GM19397 (cell line): ENCODE measurements around the gene STPG2.
"Not testable (repeated sequence)": the region's sequence is repeated elsewhere in the genome, so short reads cannot be mapped to it uniquely, and the experiment has no call there.

Experiments used
- ATAC-seq: cut with Tn5 transposase; IDR thresholded peaks from one replicate; pipeline ENCODE4 v1.9.1; 2021; ENCODE audit warnings: mild to moderate bottlenecking, moderate library complexity; ENCODE audit not compliant: unreplicated experiment

STPG2 gene

DNA sequence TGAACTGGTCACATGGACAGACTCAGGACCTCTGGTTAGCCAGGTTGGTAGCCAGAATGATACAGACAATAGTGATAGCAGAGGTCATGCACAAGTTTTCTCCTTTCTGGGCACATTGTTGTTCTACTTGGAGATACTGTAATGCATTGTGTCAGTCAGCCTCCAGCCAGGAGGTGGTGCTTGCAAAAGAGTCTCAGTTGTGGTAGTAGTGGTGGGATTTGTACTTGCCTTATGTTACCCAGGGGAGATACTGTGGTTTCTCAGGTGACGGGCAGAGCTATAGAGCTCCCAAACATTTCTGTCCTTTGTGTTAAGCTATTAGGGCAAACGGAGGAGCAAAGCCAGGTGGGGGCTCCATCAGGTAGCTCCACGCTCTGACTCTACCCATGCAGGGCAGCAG lies 190.5 kb downstream of the STPG2 start:
- no peak for ATAC-seq

DNA sequence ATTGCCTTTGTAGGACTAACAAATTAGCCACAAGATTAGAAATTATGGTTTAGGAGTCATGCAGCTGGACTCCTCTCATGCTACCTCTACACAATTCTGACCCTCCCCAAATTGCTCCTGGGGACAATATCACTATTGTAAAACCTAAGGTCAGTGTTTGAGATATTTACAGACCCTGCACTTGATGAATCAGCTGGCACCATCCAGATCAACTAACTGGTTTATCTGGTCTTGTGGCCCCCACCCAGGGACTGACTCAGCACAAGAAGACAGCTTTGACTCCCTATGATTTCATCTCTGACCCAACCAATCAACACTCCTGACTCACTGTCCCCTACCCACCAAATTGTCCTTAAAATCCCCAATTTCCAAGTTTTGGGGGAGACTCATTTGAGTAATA lies 192.4 kb downstream of the STPG2 start:
- ATAC-seq, result no peak

DNA sequence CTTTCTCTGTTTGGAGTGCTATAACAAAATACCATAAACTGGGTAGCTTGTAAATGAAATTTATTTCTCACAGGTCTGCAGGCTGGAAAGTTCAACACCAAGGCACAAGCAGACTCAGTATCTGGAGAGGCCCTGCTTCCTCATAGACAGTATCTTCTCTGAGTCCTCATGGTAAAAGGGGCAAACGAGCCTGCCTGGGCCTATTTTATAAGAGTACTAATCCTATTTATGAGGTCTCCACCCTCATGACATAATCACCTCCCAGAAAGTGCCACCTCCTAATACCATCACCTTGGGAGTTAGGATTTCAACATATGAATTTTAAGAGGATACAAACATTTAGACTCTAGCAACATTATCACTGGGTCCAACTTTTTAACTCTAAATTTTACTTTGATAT lies 200.3 kb downstream of the STPG2 start:
- ATAC-seq, result no peak

DNA sequence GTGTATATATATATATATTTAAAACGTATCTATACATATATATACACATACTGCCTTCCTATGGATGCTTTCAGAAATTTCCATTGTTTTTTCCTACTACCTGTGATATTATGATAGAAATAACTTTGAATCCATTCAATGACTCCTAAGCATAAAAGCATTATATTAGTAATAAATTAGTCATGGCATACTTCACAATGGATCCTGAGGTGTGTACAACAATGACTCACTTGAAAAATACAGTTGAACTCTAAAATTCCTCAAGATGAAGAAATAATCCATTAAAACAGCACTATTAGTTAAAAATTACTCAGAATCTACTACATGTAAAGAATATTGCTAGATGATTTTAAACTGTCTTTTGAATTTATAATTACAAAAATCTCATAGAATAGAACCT lies 201.1 kb downstream of the STPG2 start:
- no peak for ATAC-seq

DNA sequence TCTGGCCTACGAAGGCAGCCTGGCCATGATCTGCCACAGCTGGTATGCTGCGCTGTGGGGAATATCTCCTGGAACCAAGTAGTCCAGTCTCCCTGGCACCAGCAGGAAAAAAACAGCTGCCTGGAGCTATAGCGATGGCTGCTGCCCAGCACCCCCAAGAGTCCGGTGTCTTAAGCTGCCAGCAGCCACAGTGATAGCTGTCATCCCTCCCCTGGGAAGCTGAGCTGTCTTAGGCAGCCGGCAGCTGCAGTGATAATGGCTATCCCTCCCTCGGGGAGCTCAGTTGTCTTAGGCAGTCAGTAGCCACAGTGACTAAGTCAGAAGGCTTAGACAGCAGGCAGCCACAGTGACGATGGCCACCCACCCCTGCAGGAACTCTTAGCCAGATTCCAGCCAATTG lies 205.1 kb downstream of the STPG2 start:
- no peak for ATAC-seq

DNA sequence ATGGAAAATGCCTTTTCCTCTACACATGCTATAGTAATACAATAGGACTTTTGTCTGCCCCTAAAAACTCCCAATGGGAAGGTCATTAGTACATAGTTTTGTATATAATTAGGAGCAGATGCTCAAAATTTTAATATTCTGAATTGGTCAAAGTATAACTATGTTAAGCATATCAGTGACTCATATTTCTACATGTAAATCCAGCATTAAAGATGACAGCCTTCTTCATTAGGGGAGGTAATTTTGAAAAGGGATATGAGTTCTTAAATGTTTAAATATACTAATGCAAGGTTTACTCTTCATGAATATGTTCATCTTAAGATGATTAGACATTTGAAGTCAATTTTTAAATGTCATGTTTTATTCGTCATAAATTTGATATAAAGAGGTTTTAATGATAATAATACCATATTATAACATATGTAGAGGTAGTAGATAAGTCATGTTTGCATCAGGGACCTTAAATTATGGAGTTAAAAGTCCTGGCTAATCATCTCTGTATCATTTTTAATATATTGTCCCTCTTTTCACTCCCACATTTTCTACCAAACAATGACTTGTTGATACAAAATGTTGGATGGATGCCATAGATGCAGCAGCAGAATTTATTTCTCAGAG lies 218.8 kb downstream of the STPG2 start:
- no peak for ATAC-seq

DNA sequence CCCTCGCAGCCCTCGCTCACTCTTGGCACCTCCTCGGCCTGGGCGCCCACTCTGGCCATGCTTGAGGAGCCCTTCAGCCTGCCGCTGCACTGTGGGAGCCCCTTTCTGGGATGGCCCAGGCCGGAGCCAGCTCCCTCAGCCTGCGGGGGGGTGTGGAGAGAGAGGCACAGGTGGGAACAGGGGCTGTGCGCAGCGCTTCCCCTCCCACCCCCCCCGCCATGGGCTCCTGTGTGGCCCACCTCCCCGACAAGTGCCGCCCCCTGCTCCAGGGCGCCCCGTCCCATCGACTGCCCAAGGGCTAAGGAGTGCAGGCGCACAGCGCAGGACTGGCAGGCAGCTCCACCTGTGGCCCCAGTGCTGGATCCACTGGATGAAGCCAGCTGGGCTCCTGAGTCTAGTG lies 220.2 kb downstream of the STPG2 start:
- ATAC-seq, result no peak

DNA sequence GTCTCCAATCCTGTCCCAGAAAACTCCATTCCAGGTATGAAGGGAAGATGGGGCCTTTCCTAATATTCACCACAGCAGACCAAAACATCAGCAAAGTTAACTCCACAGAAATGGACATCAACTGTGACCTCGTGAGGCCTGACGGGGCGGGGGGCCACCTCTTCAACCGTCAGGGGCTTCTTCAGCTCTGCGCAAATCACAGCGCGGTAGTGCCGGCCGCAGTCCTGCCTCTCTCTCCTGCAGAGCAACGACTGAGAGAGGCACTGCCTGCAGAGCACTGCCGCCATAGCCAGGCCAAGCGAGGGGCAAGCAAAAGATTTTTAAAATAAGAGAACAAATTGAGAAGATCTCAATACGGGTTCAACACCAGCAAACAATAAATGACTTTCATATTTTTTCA lies 226.2 kb downstream of the STPG2 start:
- no peak for ATAC-seq

DNA sequence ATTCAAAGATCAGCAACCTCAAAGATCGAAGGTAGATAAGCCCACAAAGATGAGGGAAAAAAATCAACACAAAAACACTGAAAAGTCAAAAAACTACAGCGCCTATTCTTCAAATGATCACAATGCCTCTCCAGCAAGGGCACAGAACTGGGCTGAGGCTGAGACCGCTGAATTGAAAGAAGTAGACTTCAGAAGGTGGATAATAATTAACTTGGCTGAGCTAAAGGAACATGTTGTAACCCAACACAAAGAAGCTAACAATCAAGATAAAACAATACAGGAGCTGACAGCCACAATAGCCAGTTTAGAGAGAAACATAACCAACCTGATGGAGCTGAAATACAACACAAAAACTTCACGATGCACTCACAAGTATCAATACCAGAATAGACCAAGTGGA lies 231.1 kb downstream of the STPG2 start:
- no peak for ATAC-seq

DNA sequence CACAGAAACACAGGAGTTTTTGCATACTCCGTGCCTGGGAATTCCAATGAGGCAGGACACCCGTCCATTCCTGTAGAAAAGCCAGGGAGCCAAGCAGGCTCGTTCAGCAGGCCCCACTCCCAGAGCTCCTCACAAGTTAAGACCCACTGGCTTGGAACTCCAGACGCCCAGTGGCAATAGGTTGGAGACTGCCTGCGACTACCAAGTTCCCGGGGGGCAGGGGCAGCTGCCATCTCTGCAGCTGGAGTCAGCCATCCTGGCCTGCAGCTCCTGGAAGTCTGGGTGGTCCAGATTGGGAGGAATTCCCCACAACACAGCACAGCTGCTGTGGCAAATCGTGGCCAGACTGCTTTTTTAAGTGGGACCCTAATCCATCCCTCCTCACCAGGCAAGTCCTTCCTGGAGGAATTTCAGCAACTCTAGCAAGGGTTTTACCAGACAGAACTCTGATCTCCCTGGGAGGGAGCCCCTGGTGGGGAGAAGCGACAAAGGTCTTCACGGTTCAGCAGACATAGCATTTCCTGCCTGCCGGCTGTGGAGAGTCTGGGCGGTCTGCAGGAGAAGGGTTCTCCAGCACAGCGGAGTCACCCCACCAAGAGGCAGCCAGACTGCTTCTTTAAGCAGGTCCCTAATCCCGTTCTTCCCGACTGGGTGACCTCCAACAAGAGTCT lies 231.9 kb downstream of the STPG2 start:
- no peak for ATAC-seq

DNA sequence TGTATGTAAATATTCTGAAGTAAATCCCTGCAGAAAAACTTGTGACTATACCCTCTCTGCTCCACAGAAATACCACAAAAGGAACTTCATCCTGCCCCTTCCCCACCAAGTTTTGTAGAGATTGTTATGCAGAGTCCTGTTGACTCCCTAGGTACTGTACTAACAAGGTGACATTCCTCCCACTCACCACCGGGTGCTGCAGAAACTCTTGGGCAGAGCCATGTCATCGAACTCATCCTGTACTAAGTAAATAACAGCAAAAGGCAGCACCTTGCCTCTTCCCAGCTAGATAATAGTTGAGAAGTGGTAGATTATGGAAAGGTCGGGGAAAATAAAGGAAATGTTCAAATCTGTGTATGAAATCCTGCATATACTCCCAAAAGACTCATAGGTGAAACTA lies 233.3 kb downstream of the STPG2 start:
- ATAC-seq, result no peak

DNA sequence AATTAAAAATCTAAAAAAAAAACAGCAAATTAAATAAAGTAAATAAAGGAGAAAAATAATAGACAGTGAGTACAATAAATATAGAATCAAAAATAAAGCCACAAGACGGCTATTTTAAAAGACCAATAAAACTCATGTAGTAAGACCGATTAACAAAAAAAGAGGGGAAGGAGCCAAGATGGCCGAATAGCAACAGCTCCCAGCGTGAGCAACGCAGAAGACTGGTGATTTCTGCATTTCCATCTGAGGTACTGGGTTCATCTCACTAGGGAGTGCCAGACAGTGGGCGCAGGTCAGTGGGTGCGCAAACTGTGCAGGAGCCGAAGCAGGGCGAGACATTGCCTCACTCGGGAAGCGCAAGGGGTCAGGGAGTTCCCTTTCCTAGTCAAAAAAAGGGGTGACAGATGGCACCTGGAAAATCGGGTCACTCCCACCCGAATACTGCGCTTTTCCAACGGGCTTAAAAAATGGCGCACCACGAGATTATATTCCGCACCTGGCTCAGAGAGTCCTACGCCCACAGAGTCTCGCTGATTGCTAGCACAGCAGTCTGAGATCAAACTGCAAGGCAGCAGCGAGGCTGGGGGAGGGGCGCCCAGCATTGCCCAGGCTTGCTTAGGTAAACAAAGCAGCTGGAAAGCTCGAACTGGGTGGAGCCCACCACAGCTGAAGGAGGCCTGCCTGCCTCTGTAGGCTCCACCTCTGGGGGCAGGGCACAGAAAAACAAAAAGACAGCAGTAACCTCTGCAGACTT lies 239.7 kb downstream of the STPG2 start:
- not testable (repeated sequence) for ATAC-seq

DNA sequence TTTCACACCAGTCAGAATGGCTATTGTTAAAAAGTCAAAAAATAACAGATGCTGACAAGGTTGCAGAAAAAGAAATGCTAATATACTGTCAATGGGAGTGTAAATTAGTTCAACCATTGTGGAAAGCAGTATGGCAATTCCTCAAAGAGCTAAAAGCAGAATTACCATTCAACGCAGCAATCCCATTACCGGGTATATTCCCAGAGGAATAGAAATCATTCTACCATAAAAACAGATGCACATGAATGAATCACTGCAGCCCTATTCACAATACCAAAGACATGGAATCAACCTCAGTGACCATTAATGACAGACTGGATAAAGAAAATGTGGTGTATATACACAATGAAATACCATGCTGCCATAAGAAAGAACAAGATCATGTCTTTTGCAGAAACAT lies 243.0 kb downstream of the STPG2 start:
- no peak for ATAC-seq

DNA sequence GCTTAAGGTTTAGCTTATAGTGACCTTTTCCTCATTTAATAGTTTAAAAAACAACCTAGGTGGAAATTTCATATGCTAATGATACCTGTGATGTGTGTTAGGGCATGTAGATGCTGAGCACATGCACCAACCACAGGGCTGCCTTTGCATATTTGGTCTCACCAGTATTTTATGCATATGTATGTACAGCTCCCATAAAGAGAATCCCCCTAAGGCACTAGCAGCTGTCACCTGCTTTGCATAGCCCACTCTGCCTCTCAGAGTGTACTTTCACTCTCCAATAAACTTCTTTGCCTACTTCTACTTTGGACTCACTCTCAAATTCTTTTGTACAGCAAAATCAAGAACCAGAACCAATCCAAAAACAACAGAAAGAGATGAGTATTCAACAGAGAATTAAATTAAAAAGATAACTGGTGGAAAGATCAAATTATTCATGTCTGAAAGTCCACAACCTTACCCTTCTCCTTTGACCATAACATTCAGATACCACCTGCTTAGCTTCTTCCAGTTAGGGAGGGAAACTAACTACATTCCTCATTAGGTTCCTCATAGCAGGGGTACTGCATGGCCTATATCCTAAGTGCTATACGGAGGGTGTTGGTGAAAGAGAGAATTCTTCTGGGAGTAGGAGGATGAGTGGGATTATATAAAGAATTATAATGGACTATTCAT lies 250.5 kb downstream of the STPG2 start:
- ATAC-seq, result no peak

DNA sequence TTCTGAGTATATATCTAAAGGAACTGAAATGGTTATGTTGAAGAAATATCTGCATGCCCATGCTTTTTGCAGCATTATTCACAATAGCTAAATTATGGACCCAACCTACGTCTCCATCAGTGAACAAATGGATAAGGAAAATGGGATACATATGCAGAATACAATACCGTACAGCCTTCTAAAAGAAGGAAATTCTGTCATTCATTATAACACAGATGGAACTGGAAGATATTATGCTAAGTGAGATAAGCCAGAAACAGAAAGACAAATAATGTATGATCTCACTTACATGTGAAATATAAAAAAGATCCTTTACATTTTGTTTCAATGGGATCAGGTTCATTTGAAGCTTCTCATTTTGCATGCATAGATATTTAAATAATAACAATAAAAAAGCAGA lies 263.3 kb downstream of the STPG2 start:
- ATAC-seq, result no peak

DNA sequence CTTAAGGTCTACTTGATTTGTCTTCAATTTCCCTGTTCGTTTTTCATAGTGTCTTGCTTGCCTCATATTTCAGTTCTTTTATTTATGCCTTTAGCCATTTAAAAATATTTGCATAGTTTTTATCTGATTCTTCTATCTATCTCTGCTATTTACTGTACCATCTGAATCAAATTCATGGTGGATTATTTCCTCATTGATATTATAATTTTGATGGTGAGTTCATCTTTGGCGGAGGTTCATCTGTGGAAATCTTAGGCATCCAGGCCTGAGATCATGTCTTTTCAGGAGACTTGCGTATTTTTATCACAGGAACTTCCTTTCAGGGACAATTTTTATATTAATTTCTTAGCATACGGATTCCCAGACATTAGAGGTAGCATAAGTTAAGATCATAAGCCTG lies 275.2 kb downstream of the STPG2 start:
- no peak for ATAC-seq

DNA sequence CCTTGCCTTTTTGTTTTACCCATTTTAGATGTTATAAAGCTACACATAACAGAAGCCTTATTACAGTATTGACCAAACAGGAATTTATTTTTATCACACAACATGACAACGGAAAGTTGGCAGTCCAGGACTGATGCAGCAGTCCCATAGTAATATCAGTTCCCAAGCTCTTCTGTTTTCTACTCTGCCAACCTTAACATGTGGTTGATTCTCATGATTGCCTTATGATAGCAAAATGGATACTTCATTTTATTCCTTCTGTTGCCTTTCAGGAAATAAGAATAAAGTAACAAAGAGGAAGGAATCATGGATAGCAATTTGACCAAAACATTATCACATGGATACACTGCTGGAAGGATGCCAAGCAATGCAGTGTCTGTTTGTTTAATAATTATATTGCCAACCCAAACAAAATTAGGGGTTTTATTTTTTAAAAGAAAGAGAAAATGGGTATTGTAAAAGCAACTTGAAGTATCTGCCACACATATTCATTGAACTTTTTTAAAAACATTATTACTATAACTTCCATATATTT lies 275.7 kb downstream of the STPG2 start:
- ATAC-seq, result no peak

DNA sequence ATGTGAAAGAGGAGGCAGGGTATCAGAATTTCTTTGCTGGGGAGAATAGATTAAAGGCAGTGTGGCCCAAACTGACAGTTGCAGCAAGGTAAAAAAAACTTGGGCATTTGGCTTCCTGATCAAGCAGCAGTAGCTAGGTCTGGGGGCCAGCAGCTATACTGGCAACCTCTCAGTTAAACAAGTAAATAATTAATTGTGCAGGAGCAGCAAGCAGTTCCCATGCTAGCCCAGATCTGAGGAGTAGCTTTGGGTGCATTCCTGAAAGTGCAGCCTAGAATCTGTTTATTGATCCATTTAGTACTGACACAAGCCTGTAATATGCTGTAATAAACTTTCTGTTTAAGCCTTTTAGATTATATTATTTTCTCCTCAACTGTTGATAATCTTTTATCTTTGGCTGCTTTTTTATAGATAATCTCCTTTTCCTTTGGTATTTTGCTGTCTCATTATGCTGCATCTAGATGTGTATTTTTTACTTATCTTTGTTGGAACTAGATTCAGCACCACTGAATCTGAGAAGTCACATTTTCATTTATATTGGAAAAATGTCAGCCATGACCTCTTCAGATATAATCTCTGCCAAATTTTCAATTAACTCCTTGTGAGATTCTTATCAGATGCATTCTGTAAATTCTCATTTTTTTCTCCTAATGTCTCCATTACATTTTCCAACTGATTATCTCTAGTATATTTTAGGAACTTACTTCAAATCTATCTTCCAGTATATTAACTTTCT lies 276.3 kb downstream of the STPG2 start:
- no peak for ATAC-seq

DNA sequence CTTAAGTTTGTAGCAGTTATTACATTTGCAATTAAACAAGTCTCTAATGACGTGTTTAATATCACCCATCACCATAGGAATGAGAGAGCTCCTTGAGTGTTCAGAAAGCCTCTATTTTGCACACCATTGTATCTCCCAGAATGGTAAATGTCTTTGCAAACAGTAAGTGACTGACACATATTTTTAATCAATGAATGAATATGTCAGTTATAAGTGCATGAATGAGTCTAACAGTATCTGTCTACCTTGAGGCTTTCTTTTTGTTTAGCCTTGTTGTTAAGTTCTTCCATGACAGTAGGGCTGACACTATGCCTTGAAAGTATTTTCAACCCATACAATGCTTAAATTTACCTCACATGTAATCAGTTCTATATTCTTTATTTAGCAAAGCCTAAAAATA lies 292.2 kb downstream of the STPG2 start:
- ATAC-seq, result no peak

DNA sequence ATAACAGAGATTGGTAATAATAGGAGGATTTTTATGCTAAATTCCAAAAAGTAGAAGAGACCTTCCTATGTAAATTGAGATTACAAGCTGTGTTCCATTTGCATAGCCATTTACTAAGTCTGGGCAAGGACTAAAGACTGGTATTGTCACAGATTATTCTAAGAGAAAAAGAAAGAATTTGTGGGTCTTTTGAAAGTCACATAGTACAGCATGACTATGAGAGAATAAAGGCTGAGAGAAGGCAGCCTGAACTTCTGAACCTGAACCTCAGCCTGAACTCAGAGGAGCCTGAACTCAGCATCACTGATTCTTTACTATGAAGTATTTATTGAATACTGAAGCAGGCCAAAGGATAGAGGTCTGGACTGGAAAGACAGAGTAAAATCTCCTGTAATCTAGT lies 297.5 kb downstream of the STPG2 start:
- ATAC-seq, result no peak

DNA sequence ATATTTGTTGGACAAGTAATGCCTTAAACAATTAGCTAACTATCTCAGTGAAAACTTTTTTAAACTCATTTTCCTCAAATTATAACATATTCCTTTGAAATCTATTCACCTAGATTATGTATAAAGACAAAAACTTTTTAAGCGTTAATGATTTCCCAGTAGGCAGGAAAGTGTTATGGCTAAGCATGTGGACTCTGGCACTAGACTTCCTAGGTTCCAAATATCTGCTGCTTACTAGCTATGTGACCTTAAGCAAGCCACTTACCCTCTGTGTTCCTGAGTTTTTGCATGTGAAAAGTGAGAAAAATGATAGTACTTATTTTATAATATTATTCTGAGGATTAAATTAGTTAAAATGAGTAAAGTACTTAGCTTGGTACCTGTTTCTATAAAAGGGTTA lies 301.8 kb downstream of the STPG2 start:
- ATAC-seq, result no peak
